ENCODE data around the gene LRP6. TPM values are rescaled to one million over a fixed set of nuclear protein-coding genes. Genes with fewer than 3 reads are reported as not detected.

Gene LRP6
- total RNA-seq, 1 experiment from 2014 or later, result 28.1 TPM

DNA sequence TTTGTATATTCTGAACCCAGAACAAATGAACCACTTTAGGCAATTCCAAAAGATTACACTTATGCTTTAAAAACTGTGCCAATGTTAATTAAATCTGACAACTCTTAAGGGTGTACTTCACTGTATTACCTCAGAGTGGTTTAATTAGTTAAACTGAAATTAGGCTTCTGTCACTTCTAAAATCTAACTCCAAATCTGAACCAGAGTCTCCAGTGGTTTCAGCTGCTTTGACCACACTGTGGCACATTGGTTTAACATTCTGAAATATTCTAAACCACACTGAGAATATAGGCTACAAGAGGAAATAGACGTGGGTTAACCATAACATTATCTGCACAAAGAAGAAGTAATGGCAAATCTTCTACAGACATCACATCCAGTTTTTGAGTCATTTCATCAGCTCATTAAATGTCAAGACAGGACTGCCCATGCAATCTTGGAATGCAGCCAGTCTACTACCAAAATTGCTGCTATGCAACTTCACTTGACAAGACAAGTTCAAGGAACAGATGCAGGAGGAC lies 94.8 kb downstream of the LRP6 start:
- Histone ChIP-seq H3K27ac (ENCODE audit: low read depth, low read length) (no peak overlapping the region), H3K9ac (ENCODE audit: low read length) (no peak overlapping the region), H3K36me3 (ENCODE audit: control insufficient read depth in 1 of 2, insufficient read depth in 2 of 2, low read length in 2 of 2) (no peaks in the 10 kb centered on the region), H3K27me3 (ENCODE audit: insufficient read depth, low read length) (no peaks in the 10 kb centered on the region), H4K20me1 (ENCODE audit: insufficient read depth) (no peaks in the 10 kb centered on the region), H3K9me3 (ENCODE audit: control insufficient read depth in 1 of 2, insufficient read depth in 1 of 2, low read depth in 1 of 2, low read length in 2 of 2) (no peaks in the 10 kb centered on the region), H3K9me2 (ENCODE audit: insufficient read depth) (no peaks in the 10 kb centered on the region), H3K4me2 (ENCODE audit: low read length) (no peak overlapping the region), H3K4me3 (replicated peaks in 1 of 2; ENCODE audit: low read depth in 1 of 2, low read length in 2 of 2) (no peak overlapping the region), H3K4me1 (ENCODE audit: control insufficient read depth in 1 of 2, insufficient read depth in 2 of 2, low read length in 2 of 2) (no peaks in the 10 kb centered on the region), H2AFZ (ENCODE audit: low read depth, low read length, poor library complexity, severe bottlenecking) (no peak overlapping the region), H3K79me2 (ENCODE audit: insufficient read depth, low read length) (no peaks in the 10 kb centered on the region)
- TF ChIP-seq, protein P1, sequence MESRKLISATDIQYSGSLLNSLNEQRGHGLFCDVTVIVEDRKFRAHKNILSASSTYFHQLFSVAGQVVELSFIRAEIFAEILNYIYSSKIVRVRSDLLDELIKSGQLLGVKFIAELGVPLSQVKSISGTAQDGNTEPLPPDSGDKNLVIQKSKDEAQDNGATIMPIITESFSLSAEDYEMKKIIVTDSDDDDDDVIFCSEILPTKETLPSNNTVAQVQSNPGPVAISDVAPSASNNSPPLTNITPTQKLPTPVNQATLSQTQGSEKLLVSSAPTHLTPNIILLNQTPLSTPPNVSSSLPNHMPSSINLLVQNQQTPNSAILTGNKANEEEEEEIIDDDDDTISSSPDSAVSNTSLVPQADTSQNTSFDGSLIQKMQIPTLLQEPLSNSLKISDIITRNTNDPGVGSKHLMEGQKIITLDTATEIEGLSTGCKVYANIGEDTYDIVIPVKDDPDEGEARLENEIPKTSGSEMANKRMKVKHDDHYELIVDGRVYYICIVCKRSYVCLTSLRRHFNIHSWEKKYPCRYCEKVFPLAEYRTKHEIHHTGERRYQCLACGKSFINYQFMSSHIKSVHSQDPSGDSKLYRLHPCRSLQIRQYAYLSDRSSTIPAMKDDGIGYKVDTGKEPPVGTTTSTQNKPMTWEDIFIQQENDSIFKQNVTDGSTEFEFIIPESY (IDR thresholded peaks at IDR 0.05; ENCODE audit: extremely low read depth, insufficient replicate concordance, low read length), result no peak
- TF ChIP-seq JUND (IDR thresholded peaks at IDR 0.05) (no peak), POLR2A (IDR thresholded peaks at IDR 0.05; ENCODE audit: borderline replicate concordance, extremely low read depth, insufficient read depth, insufficient read length) (no peak), ZFX (IDR thresholded peaks at IDR 0.05) (no peak), EZH2 (IDR thresholded peaks at IDR 0.05) (no peak)
- ChIA-PET RAD21 (ENCODE audit: low non-redundant PET in 1 of 2, low total read pairs in 2 of 2, uncharacterized antibody in 2 of 2, unreplicated experiment in 2 of 2) (no interaction called here), POLR2A (no interaction called here), CTCF (no interaction called here)
- BruUV-seq (replicated peaks), result no TSS peak
- intact Hi-C loops (cut with micrococcal nuclease), result no loop called here
- DNase-seq (ENCODE audit: low read depth, low spot score), result no peak
- ATAC-seq, result no peak

DNA sequence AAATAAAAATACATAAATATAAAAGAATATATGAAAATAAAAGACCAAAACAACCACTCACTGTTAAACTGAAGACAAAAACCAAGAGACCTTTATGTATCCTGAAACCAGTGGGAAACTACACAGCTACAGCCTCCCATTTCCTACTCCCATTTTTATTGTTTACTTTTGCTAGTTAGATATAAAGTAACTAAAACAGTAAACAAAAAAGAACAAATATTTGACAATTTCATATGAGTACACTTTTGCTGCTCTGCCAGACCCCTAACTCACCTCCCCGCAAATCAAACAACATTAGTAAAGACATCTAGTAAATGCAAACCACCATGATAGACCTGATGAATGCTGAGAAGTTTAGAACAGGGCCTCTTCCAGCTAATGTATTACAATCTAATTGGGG lies 99.0 kb downstream of the LRP6 start:
- ChIA-PET POLR2A (no interaction called here), RAD21 (ENCODE audit: low non-redundant PET in 1 of 2, low total read pairs in 2 of 2, uncharacterized antibody in 2 of 2, unreplicated experiment in 2 of 2) (no interaction called here), CTCF (no interaction called here)
- Histone ChIP-seq H3K9ac (ENCODE audit: low read length) (no peak overlapping the region), H4K20me1 (ENCODE audit: insufficient read depth) (no peaks in the 10 kb centered on the region), H2AFZ (ENCODE audit: low read depth, low read length, poor library complexity, severe bottlenecking) (no peak overlapping the region), H3K27ac (ENCODE audit: low read depth, low read length) (no peak overlapping the region), H3K9me3 (ENCODE audit: control insufficient read depth in 1 of 2, insufficient read depth in 1 of 2, low read depth in 1 of 2, low read length in 2 of 2) (no peaks in the 10 kb centered on the region), H3K36me3 (ENCODE audit: control insufficient read depth in 1 of 2, insufficient read depth in 2 of 2, low read length in 2 of 2) (no peaks in the 10 kb centered on the region), H3K4me3 (replicated peaks in 1 of 2; ENCODE audit: low read depth in 1 of 2, low read length in 2 of 2) (no peak overlapping the region), H3K9me2 (ENCODE audit: insufficient read depth) (no peaks in the 10 kb centered on the region), H3K4me1 (ENCODE audit: control insufficient read depth in 1 of 2, insufficient read depth in 2 of 2, low read length in 2 of 2) (no peaks in the 10 kb centered on the region), H3K27me3 (ENCODE audit: insufficient read depth, low read length) (no peaks in the 10 kb centered on the region), H3K4me2 (ENCODE audit: low read length) (no peak overlapping the region), H3K79me2 (ENCODE audit: insufficient read depth, low read length) (no peaks in the 10 kb centered on the region)
- TF ChIP-seq, protein P1 (IDR thresholded peaks at IDR 0.05; ENCODE audit: extremely low read depth, insufficient replicate concordance, low read length), result no peak
- TF ChIP-seq, protein P2, sequence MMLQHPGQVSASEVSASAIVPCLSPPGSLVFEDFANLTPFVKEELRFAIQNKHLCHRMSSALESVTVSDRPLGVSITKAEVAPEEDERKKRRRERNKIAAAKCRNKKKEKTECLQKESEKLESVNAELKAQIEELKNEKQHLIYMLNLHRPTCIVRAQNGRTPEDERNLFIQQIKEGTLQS (IDR thresholded peaks at IDR 0.05), result no peak
- TF ChIP-seq EZH2 (IDR thresholded peaks at IDR 0.05) (no peak), ZFX (IDR thresholded peaks at IDR 0.05) (no peak), ELF1 (IDR thresholded peaks at IDR 0.05; ENCODE audit: borderline replicate concordance, low read depth) (no peak), EGR1 (IDR thresholded peaks at IDR 0.05; ENCODE audit: low read depth) (no peak), POLR2AphosphoS5 (IDR thresholded peaks at IDR 0.05; ENCODE audit: low read depth, low read length) (no peak)
- TF ChIP-seq, protein P3, sequence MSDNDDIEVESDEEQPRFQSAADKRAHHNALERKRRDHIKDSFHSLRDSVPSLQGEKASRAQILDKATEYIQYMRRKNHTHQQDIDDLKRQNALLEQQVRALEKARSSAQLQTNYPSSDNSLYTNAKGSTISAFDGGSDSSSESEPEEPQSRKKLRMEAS (IDR thresholded peaks at IDR 0.05), result no peak
- no TSS peak for BruUV-seq (replicated peaks)
- intact Hi-C loops (cut with micrococcal nuclease), result no loop called here
- ATAC-seq, result no peak
- DNase-seq (ENCODE audit: low read depth, low spot score), result no peak

Measured in HCT116 (cell line).